NCI-H146 treated with DMSO at 0.1 percent for 48 hours (cell line): ENCODE results near the gene ERBB2.
"Not testable (repeated sequence)": the region's sequence is repeated elsewhere in the genome, so short reads cannot be mapped to it uniquely, and the experiment has no call there.

Experiments
- DNase-seq: peaks from one replicate; lab custom pipeline; 2025; ENCODE audit not compliant: unreplicated experiment; lab: John Stamatoyannopoulos, UW

Gene ERBB2

DNA sequence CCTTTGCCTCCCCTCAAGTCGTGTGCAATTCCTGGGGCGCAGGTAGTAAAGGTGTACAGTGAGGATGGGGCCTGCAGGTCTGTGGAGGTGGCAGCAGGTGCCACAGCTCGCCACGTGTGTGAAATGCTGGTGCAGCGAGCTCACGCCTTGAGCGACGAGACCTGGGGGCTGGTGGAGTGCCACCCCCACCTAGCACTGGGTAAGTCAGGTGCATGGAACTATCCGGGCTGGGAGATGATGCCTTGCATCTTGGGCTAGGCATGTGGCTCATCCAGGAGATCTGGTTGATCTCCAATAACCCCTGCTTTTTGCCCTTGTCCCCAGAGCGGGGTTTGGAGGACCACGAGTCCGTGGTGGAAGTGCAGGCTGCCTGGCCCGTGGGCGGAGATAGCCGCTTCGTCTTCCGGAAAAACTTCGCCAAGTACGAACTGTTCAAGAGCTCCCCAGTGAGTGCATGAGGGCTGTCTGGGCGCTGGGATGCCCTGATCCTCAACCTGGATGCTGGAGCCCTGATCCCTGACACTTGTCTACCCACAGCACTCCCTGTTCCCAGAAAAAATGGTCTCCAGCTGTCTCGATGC lies 43.1 kb downstream of the ERBB2 start:
- no peak for DNase-seq

- DNase-seq, result no peak
Observed at GRCh38 chr17:39744075-39744835, 44.4 kb downstream of the ERBB2 start.

DNA sequence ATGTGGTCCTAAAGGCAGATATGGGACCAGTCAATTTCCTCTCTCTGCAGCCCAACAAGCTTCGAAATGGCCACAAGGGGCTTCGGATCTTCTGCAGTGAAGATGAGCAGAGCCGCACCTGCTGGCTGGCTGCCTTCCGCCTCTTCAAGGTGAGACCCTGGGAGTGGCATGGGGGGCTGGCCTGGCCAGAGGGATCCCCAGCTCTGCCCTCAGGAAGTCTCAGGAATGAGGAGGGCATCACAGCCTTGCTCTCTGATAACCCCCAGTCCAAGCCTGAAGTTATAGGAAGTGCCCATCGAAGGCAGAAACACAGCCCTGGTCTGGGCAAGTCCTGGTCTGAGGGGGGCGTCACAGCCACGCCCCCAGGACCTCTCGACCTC lies 45.0 kb downstream of the ERBB2 start:
- no peak for DNase-seq

GRCh38 chr17:39745335-39746144 lies 45.7 kb downstream of the ERBB2 start:
- DNase-seq, result no peak

DNA sequence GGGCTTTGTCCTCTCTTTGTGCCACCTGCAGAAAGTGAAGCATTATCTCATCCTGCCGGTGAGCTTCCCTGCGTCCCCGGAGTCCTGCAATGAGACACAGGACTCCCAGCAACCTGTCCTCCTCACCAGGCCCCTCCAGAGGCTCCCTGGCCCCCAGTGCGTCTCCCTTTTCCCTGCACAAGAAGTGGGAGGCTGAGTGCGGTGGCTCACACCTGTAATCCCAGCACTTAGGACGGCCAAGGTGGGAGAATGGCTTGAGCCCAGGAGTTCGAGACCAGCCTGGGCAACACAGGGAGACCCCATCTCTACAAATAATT lies 46.2 kb downstream of the ERBB2 start:
- DNase-seq, result no peak

DNA sequence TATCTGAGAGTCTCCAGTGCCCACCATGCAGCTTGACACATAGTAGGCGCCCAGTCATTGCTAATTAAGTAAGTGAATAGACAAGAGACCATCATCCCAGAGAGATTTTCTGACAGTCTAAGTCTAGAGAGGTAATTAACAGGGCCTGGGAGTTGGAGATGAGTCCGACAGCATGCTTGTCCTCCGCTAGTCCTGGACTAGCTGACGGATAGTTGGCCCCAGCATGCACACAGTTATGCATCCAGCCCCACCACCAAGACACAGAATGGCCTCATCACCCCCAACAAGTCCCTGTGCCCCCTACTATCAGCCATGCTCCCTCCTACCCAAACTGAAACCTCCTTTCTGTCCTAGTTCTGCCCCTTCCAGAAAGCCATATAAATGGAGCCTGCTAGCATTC lies 47.9 kb downstream of the ERBB2 start:
- DNase-seq, result no peak

GRCh38 chr17:39748444-39749034 lies 48.7 kb downstream of the ERBB2 start:
- DNase-seq, result not testable (repeated sequence)

GRCh38 chr17:39750131-39751015 lies 50.5 kb downstream of the ERBB2 start:
- no peak for DNase-seq

DNA sequence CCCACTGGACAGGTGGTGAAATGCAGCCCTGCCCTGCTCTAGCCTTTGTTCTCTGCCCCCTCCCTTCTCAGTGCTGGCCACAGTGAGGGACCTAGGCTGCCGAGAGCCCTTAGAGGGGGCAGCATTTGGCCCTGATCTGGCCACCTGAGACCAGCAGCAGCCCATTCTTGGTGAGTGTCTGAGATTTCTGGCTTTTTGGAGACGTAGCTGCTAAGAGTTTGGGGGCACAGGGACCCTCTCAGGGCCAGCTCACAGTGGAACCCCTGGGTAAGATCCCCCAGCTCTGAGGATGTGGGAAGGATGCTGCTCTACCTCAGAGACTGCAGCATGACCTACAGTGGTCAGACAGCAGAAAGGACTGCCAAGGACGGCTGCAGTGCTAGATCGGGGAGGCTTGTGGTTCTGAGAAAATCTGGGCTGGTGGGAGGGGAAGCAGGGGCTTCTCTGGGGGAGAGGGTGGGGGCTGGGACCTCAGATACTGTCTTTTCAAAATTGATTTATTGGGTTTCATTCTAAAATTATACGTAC lies 51.2 kb downstream of the ERBB2 start:
- DNase-seq, result no peak

GRCh38 chr17:39751637-39752036 lies 51.8 kb downstream of the ERBB2 start:
- no peak for DNase-seq

GRCh38 chr17:39752241-39752881 lies 52.5 kb downstream of the ERBB2 start:
- DNase-seq, result no peak

- DNase-seq, result no peak
Observed at GRCh38 chr17:39753514-39754160, 53.8 kb downstream of the ERBB2 start.

DNA sequence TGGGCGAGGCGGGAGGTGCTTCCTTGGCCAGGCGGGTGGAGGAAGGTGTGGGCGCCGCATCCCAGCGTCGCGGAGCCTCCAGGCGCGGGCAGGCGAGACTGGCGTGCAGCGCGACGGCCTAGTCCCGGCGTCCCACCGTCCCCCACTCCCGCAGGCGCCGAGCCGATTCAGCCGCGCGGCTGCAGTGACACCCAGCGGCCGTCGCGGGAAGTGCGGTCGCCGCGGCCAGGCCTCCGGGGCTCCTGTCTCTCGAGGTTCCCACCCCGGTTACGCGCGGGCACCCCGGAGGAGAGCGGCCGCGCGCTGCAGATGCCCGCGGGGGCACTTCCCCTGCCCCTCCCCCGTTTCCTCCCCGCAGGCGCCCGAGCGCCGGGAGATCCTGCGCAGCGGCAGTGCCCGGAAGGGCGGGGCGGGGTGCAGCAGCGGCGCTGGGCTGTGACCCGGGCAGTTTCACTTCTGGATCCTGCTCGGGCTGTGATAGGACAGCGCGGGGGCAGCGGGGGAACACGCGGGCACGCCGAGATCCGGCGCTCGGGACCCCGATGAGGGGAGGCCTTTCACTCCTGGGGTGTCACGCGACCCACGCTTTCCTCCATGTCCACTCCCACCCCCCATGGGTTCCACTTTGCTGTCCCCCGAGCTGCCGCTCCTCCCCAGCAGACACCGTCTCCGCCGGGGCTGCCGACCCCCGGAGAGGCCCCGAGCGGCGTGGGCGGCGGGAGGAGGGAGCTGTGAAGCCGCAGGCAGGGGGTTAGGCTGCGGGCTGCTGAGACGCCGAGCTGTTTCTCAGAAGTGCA lies 54.5 kb downstream of the ERBB2 start:
- DNase-seq, result peak; percentile 54

GRCh38 chr17:39754958-39755553 lies 55.2 kb downstream of the ERBB2 start:
- DNase-seq, result no peak

DNA sequence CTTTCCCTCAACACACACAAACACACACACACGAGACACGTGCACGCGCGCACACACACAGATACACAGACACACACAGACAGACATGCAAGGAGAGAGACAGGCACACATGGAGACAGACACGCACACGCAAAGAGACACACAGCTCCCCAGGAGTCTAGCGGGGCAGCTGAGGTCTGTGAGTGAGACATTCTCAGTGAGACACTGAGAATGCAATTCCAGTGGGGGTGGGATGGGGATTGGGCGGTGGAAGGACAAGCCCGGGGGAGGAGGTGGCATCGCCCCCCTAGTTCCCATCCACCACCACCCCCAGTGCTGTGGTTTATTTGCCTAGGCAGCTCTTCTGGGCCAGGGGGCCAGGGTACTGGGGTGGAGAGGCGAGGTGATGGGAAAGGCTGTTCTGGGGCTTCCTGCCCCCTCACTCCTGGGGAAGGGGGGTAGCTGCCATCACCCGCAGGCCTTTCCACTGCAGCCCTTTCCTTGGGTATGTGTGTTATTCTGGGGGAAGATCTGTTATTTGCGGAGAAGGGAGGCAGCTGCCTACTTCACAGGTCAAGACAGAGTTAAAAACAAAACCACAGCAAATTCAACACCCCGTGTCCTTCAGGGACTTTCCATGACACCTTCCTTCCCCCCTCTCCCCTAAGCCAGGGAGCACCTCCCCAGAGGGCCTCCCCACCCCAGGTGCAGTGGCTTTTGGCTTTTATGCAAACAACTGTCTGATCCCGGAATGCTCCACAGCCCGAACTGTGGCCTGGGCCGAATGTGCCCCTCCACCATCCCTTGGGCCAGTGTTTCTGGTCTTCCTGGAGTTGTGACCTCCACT lies 55.9 kb downstream of the ERBB2 start:
- DNase-seq, result no peak

- no peak for DNase-seq
Observed at GRCh38 chr17:39756380-39757079, 56.7 kb downstream of the ERBB2 start.

GRCh38 chr17:39757176-39757662 lies 57.4 kb downstream of the ERBB2 start:
- DNase-seq, result no peak
